IMR-90 (cell line): ENCODE data around the gene LMTK2. TPM values are rescaled to one million over a fixed set of nuclear protein-coding genes. Genes with fewer than 3 reads are reported as not detected.

Experiments
- ATAC-seq: fragments of 200-7000 bp; cut with Tn5 transposase; 2 replicates; pipeline ENCODE4 v1.9.1; 2020; ENCODE audit warnings: low read depth, mild to moderate bottlenecking, moderate library complexity
- BruUV-seq: library from RNA; stranded (reverse); fragments of 400-500 nt; replicated peaks from 2 replicates; lab custom pipeline; 2021; lab: Mats Ljungman, UMichigan
- CTCF ChIA-PET: fragments of 300-600 bp; formaldehyde crosslinking; extraction: SDS; loops from one replicate; lab custom pipeline; 2021; ENCODE audit warnings: antibody characterized with exemption; lab: Yijun Ruan, JAX
- POLR2A ChIA-PET: fragments of 300-600 bp; sonication (Branson Sonifier 250); formaldehyde crosslinking; loops from one replicate; lab custom pipeline; 2022; ENCODE audit warnings: antibody characterized with exemption; ENCODE audit not compliant: unreplicated experiment; lab: Charles Lee
- DNase-seq: peaks from one replicate; pipeline ENCODE4 v3.0.0; 2013
- H2AFZ ChIP-seq: replicated peaks from 2 replicates; pipeline ENCODE3; 2013; ENCODE audit warnings: low read length, mild to moderate bottlenecking; ENCODE audit not compliant: poor library complexity
- H2AK5ac ChIP-seq: 2 replicates; pipeline ENCODE4 v1.6.1; 2013; ENCODE audit warnings: low read depth, low read length, inconsistent platforms
- H2AK9ac ChIP-seq: replicated peaks from 2 replicates; pipeline ENCODE3; 2013; ENCODE audit warnings: mild to moderate bottlenecking, low read depth, low read length, moderate library complexity; ENCODE audit not compliant: poor library complexity
- H2BK120ac ChIP-seq: 2 replicates; pipeline ENCODE4 v1.6.1; 2013; ENCODE audit warnings: low read depth, low read length, inconsistent platforms
- H2BK15ac ChIP-seq: 3 replicates; pipeline ENCODE4 v1.6.1; 2013; ENCODE audit warnings: low read depth, low read length, inconsistent platforms
- H2BK20ac ChIP-seq: 2 replicates; pipeline ENCODE4 v1.6.1; 2013; ENCODE audit warnings: low read depth, mild to moderate bottlenecking, inconsistent platforms, low read length, moderate library complexity
- H2BK5ac ChIP-seq: 2 replicates; pipeline ENCODE4 v1.6.1; 2013; ENCODE audit warnings: mild to moderate bottlenecking, low read depth, low read length, inconsistent platforms; ENCODE audit not compliant: poor library complexity, severe bottlenecking
- H3K14ac ChIP-seq: replicated peaks from 2 replicates; pipeline ENCODE4 v1.6.1; 2013; ENCODE audit warnings: low read depth, low read length, inconsistent platforms
- H3K18ac ChIP-seq: 2 replicates; pipeline ENCODE4 v1.6.1; 2013; ENCODE audit warnings: low read depth, low read length, control low read depth
- H3K23ac ChIP-seq: 2 replicates; pipeline ENCODE4 v1.6.1; 2013; ENCODE audit warnings: low read depth, low read length, inconsistent platforms
- H3K27ac ChIP-seq: 2 replicates; pipeline ENCODE4 v1.5.1; 2013; ENCODE audit warnings: mild to moderate bottlenecking, control low read depth, low read length; ENCODE audit not compliant: insufficient read depth
- H3K27me3 ChIP-seq: 2 replicates; pipeline ENCODE4 v1.6.1; 2013; ENCODE audit warnings: low read length; ENCODE audit not compliant: control insufficient read depth, insufficient read depth
- H3K36me3 ChIP-seq: 2 replicates; pipeline ENCODE4 v1.6.1; 2013; ENCODE audit warnings: low read length, mixed read lengths; ENCODE audit not compliant: control insufficient read depth, insufficient read depth
- H3K4ac ChIP-seq: 2 replicates; pipeline ENCODE4 v1.6.1; 2013; ENCODE audit warnings: low read depth, low read length, inconsistent platforms
- H3K4me1 ChIP-seq: 2 replicates; pipeline ENCODE4 v1.6.1; 2013; ENCODE audit warnings: low read length, mixed read lengths; ENCODE audit not compliant: control insufficient read depth, insufficient read depth
- H3K4me2 ChIP-seq: 2 replicates; pipeline ENCODE4 v1.6.1; 2013; ENCODE audit warnings: low read depth, mild to moderate bottlenecking, control low read depth, low read length, moderate library complexity
- H3K4me3 ChIP-seq: 2 replicates; pipeline ENCODE4 v1.5.1; 2013; ENCODE audit warnings: low read depth, mild to moderate bottlenecking, control low read depth, low read length, moderate library complexity; ENCODE audit not compliant: insufficient read depth
- H3K56ac ChIP-seq: 2 replicates; pipeline ENCODE4 v1.6.1; 2013; ENCODE audit warnings: low read length, inconsistent platforms; ENCODE audit not compliant: insufficient read depth; ENCODE audit errors: extremely low read depth
- H3K79me1 ChIP-seq, 2 experiments: 2 replicates each; pipeline ENCODE4 v1.6.1; 2013; ENCODE audit warnings: low read length in 2 of 2, inconsistent platforms in 1 of 2, low read depth in 1 of 2
- H3K9ac ChIP-seq: 2 replicates; pipeline ENCODE4 v1.6.1; 2013; ENCODE audit warnings: low read depth, low read length, control low read depth
- H3K9me1 ChIP-seq: 2 replicates; pipeline ENCODE4 v1.6.1; 2013; ENCODE audit warnings: low read length, inconsistent platforms; ENCODE audit not compliant: insufficient read depth
- H3K9me3 ChIP-seq: 2 replicates; pipeline ENCODE4 v1.6.1; 2013; ENCODE audit warnings: low read length; ENCODE audit not compliant: control insufficient read depth, insufficient read depth
- H4K20me1 ChIP-seq: 2 replicates; pipeline ENCODE4 v1.6.1; 2013; ENCODE audit warnings: low read length, inconsistent platforms; ENCODE audit not compliant: insufficient read depth
- H4K5ac ChIP-seq: 2 replicates; pipeline ENCODE4 v1.6.1; 2013; ENCODE audit warnings: mild to moderate bottlenecking, low read depth, low read length, control low read depth
- H4K8ac ChIP-seq, 2 experiments: 2 replicates each; pipeline ENCODE4 v1.6.1; 2013; ENCODE audit warnings: low read depth in 2 of 2, low read length in 2 of 2, control low read depth in 1 of 2, inconsistent platforms in 1 of 2
- H4K91ac ChIP-seq: 2 replicates; pipeline ENCODE4 v1.6.1; 2013; ENCODE audit warnings: low read depth, low read length, inconsistent platforms; ENCODE audit not compliant: insufficient read depth
- CHD1 ChIP-seq: IDR thresholded peaks from 2 replicates; pipeline ENCODE4 v1.6.1; 2012; ENCODE audit warnings: low read depth, low read length, improper control_type of control experiment
- CTCF ChIP-seq: conservative IDR thresholded peaks from 2 replicates; pipeline ENCODE4 v1.5.1; 2012; ENCODE audit warnings: mild to moderate bottlenecking, low read depth, low read length, improper control_type of control experiment
- MAZ ChIP-seq: IDR thresholded peaks from 2 replicates; pipeline ENCODE4 v1.6.1; 2012; ENCODE audit warnings: low read depth, mild to moderate bottlenecking, low read length, improper control_type of control experiment, moderate library complexity, borderline replicate concordance
- NFE2L2 ChIP-seq: fragments of 150-350 bp; IDR thresholded peaks from 2 replicates; pipeline ENCODE4 v1.6.1; 2016; ENCODE audit warnings: low read depth, mild to moderate bottlenecking, low read length
- RCOR1 ChIP-seq: IDR thresholded peaks from 2 replicates; pipeline ENCODE4 v1.6.1; 2012; ENCODE audit warnings: mild to moderate bottlenecking, low read length, improper control_type of control experiment; ENCODE audit not compliant: insufficient replicate concordance
- RFX5 ChIP-seq: IDR thresholded peaks from 2 replicates; pipeline ENCODE4 v1.8.0; 2012; ENCODE audit warnings: low read depth, mild to moderate bottlenecking, low read length, moderate library complexity
- USF2 ChIP-seq: fragments of 150-350 bp; IDR thresholded peaks from 2 replicates; pipeline ENCODE4 v1.6.1; 2017; ENCODE audit warnings: mild to moderate bottlenecking, antibody characterized with exemption, low read length, low read depth
- WGBS, 2 experiments: methylation state at CpG; one replicate each; pipeline versions ENCODE4 v1.1.5 to v1.1.7; 2013; ENCODE audit warnings: missing lambda C conversion rate in 2 of 2; ENCODE audit not compliant: insufficient read length in 1 of 2; ENCODE audit errors: extremely low coverage in 2 of 2; 5-methylcytosine and 5-hydroxymethylcytosine counted together
- dilution Hi-C: fragments of 300-500 bp; cut with HindIII; formaldehyde crosslinking; loops from one replicate; pipeline ENCODE4 v1.14.3; 2018; ENCODE audit warnings: low sequenced_read_pairs; ENCODE audit not compliant: unreplicated experiment
- in situ Hi-C: fragments of 300-500 bp; cut with MboI; formaldehyde crosslinking; loops from 3 replicates; pipeline ENCODE4 v1.14.3; 2019; ENCODE audit warnings: low sequenced_read_pairs, inconsistent platforms, mixed read lengths
- intact Hi-C: fragments of 100-400 bp; cut with micrococcal nuclease; formaldehyde crosslinking; loops from 2 replicates; pipeline ENCODE4 v1.10.0; 2022
- polyA plus RNA-seq, 3 experiments: library from polyadenylated mRNA; depleted of rRNA; stranded (reverse); fragments of >200 nt; gene quantifications; 2 replicates each; pipeline ENCODE4 v1.2.3, GENCODE V29; 2012; ENCODE audit warnings: low replicate concordance in 1 of 3
- total RNA-seq: library from RNA; depleted of rRNA; stranded (reverse); fragments of >200 nt; gene quantifications from 2 replicates; pipeline ENCODE4 v1.2.3, GENCODE V29; 2012

LMTK2 gene
- total and polyA plus RNA-seq, 2 of the 4 experiments (the other 2 are of a cell fraction): 4.4 to 5.0 TPM

- Histone ChIP-seq H3K36me3 (0 out of 2 replicates have a peak, but pooled peaks cover 7% of the 10 kb centered on the region), H2BK15ac (no peak overlapping the region), H2BK20ac (no peak overlapping the region), H3K79me1 (no peaks in the 10 kb centered on the region; a peak in 2 of 4 replicates), H3K4me1 (no peaks in the 10 kb centered on the region), H2AK9ac (no peak overlapping the region), H3K18ac (no peak overlapping the region), H4K5ac (no peak overlapping the region), H3K9me1 (no peaks in the 10 kb centered on the region; the same call in 1 of the 2 replicates), H3K56ac (no peak overlapping the region), H4K91ac (no peak overlapping the region), H3K14ac (no peak overlapping the region), H3K4ac (no peak overlapping the region), H3K27me3 (no peaks in the 10 kb centered on the region), H2BK120ac (no peak overlapping the region), H3K4me3 (no peak overlapping the region), H2BK5ac (no peak overlapping the region), H4K8ac (no peak overlapping the region), H3K9ac (no peak overlapping the region), H3K27ac (no peak overlapping the region), H4K20me1 (no peaks in the 10 kb centered on the region), H3K23ac (no peak overlapping the region), H2AFZ (no peak overlapping the region), H2AK5ac (no peak overlapping the region), H3K9me3 (no peaks in the 10 kb centered on the region), H3K4me2 (no peak overlapping the region)
- no peak for ATAC-seq
- intact Hi-C loops (no loop called here), dilution Hi-C loops (no loop called here), in situ Hi-C loops (no loop called here)
- WGBS, 2 experiments: no CpG with 5 or more reads among the region's 6 CpGs
- ChIA-PET CTCF (no interaction called here), POLR2A (no interaction called here)
- DNase-seq: no peak
- no peak for TF ChIP-seq NFE2L2
- no peak for TF ChIP-seq MAZ
- no peak for TF ChIP-seq RFX5
- no peak for TF ChIP-seq USF2
- TF ChIP-seq CHD1: no peak
- TF ChIP-seq RCOR1: no peak
- no peak for TF ChIP-seq CTCF
- BruUV-seq: no TSS peak
Measured at GRCh38 chr7:98149116-98149692, 42.5 kb downstream of the LMTK2 start.
